Suprapubic skin (tissue), 4 donors: ENCODE measurements around the gene SLC6A6.

Source experiments
- EP300 ChIP-seq: sonication (generic); formaldehyde crosslinking; IDR thresholded peaks from one replicate; pipeline ENCODE4 v1.6.1; 2017; ENCODE audit warnings: antibody characterized with exemption
- POLR2A ChIP-seq, 2 donors: fragments of 450-650 bp; IDR thresholded peaks; one replicate each; pipeline ENCODE4 v1.6.1; 2017; ENCODE audit warnings: antibody characterized with exemption in 2 of 2, mild to moderate bottlenecking in 2 of 2, moderate library complexity in 2 of 2
- POLR2AphosphoS5 ChIP-seq, 3 donors: sonication (generic); formaldehyde crosslinking; IDR thresholded peaks; one replicate each; pipeline ENCODE4 v1.6.1; 2017; ENCODE audit warnings: antibody characterized with exemption in 3 of 3
- TF ChIP-seq, protein P1 (sequence below), 2 donors: fragments of 200-600 bp in 1 of 2; fragments of 450-650 bp in 1 of 2; sonication (generic) in 1 of 2; IDR thresholded peaks; one replicate each; pipeline ENCODE4 v1.5.1; 2016 to 2019; ENCODE audit warnings: antibody characterized with exemption in 2 of 2, mild to moderate bottlenecking in 1 of 2, moderate library complexity in 1 of 2

DNA sequence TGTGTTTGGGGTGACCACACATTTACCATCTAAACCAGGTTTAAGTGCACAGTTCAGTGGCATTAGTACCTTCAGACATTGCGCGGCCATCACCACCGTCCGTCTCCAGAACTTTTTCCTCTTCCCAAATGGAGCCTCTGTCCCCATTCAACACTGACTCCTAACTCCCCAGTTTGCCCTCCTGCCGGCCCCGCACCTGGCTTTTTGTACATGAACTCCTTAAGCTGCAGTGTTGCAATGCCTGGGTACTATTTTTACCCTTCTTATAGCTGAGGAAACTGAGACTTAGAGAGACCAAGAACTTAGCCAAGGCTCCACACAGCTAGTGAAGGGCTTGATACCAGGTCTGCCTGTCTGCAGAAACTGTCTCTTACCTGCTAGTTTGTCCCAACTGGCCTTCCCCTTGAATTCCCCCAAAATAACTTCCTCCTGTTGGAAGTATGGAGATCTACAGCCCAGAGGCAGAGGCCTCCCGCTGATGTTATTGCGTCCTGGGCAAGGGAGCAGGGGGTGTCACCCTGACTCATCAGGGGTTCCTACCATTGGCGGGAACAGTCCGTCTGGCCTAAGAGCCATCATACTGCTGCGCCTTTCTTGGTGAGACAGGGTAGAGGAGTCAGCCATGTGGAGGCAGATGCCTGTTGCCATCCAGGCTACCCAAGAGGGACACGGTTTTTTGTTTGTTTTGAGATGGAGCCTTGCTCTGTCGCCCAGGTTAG lies 72.1 kb downstream of the SLC6A6 start:
- TF ChIP-seq, protein P1, sequence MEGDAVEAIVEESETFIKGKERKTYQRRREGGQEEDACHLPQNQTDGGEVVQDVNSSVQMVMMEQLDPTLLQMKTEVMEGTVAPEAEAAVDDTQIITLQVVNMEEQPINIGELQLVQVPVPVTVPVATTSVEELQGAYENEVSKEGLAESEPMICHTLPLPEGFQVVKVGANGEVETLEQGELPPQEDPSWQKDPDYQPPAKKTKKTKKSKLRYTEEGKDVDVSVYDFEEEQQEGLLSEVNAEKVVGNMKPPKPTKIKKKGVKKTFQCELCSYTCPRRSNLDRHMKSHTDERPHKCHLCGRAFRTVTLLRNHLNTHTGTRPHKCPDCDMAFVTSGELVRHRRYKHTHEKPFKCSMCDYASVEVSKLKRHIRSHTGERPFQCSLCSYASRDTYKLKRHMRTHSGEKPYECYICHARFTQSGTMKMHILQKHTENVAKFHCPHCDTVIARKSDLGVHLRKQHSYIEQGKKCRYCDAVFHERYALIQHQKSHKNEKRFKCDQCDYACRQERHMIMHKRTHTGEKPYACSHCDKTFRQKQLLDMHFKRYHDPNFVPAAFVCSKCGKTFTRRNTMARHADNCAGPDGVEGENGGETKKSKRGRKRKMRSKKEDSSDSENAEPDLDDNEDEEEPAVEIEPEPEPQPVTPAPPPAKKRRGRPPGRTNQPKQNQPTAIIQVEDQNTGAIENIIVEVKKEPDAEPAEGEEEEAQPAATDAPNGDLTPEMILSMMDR (IDR thresholded peaks at IDR 0.05): no peak
- TF ChIP-seq POLR2A (IDR thresholded peaks at IDR 0.05): no peak
- TF ChIP-seq POLR2AphosphoS5 (IDR thresholded peaks at IDR 0.05): no peak
- TF ChIP-seq EP300: no peak
